Osteoblast (primary cell): ENCODE data around the gene BCAR3. TPM values are rescaled to one million over a fixed set of nuclear protein-coding genes. Genes with fewer than 3 reads are reported as not detected.

Source experiments
- DNase-seq: peaks from one replicate; pipeline ENCODE4 v3.0.0; 2011; ENCODE audit warnings: low spot score, mixed read lengths; ENCODE audit not compliant: insufficient read length; ENCODE audit errors: missing footprints
- H2AFZ ChIP-seq: 2 replicates; pipeline ENCODE4 v1.6.0; 2011; ENCODE audit warnings: mild to moderate bottlenecking, low read length
- H3K27ac ChIP-seq: 2 replicates; pipeline ENCODE4 v1.5.1; 2011; ENCODE audit warnings: mild to moderate bottlenecking, low read depth, low read length, moderate library complexity
- H3K27me3 ChIP-seq: 2 replicates; pipeline ENCODE4 v1.6.0; 2012; ENCODE audit warnings: mild to moderate bottlenecking, control low read depth, inconsistent platforms, low read length, moderate library complexity; ENCODE audit not compliant: insufficient read depth
- H3K36me3 ChIP-seq: 2 replicates; pipeline ENCODE4 v1.5.1; 2011; ENCODE audit warnings: mild to moderate bottlenecking, low read length, control low read depth, moderate library complexity; ENCODE audit not compliant: insufficient read depth
- H3K4me1 ChIP-seq: 2 replicates; pipeline ENCODE4 v1.5.1; 2011; ENCODE audit warnings: mild to moderate bottlenecking, low read length, control low read depth, moderate library complexity; ENCODE audit not compliant: insufficient read depth
- H3K4me2 ChIP-seq: 2 replicates; pipeline ENCODE4 v1.6.0; 2011; ENCODE audit warnings: mild to moderate bottlenecking, low read length; ENCODE audit not compliant: insufficient read depth
- H3K4me3 ChIP-seq: fragments of 200-600 bp; sonication (generic); 3 replicates; pipeline ENCODE4 v1.5.1; 2012; ENCODE audit warnings: mild to moderate bottlenecking, low read length, inconsistent platforms; ENCODE audit not compliant: insufficient read depth
- H3K79me2 ChIP-seq: 2 replicates; pipeline ENCODE4 v1.6.0; 2012; ENCODE audit warnings: mild to moderate bottlenecking, low read length, control low read depth, inconsistent platforms; ENCODE audit not compliant: insufficient read depth
- H3K9me3 ChIP-seq: 2 replicates; pipeline ENCODE4 v1.5.1; 2011; ENCODE audit warnings: low read depth, low read length, control low read depth
- H4K20me1 ChIP-seq: 2 replicates; pipeline ENCODE4 v1.6.0; 2012; ENCODE audit warnings: mild to moderate bottlenecking, low read length, control low read depth; ENCODE audit not compliant: insufficient read depth
- CTCF ChIP-seq: IDR thresholded peaks from 2 replicates; pipeline ENCODE4 v1.5.1; 2011; ENCODE audit warnings: mild to moderate bottlenecking, low read depth, low read length, moderate library complexity; ENCODE audit errors: extremely low read depth
- total RNA-seq: library from RNA; depleted of rRNA; stranded (reverse); fragments of >200 nt; gene quantifications from 2 replicates; pipeline ENCODE4 v1.2.3, GENCODE V29; 2012

Gene BCAR3
- total RNA-seq, 1 donor = 34.0 TPM

- Histone ChIP-seq H3K4me3 (no peak overlapping the region), H2AFZ (no peak overlapping the region), H4K20me1 (no peaks in the 10 kb centered on the region), H3K4me1 (peaks cover 3% of the 10 kb centered on the region), H3K27me3 (no peaks in the 10 kb centered on the region), H3K27ac (no peak overlapping the region), H3K4me2 (no peak overlapping the region), H3K79me2 (no peaks in the 10 kb centered on the region), H3K36me3 (no peaks in the 10 kb centered on the region), H3K9me3 (no peaks in the 10 kb centered on the region)
- DNase-seq = no peak
- no peak for TF ChIP-seq CTCF
Measured at GRCh38 chr1:93542398-93542797, 139.2 kb downstream of the BCAR3 start.

GRCh38 chr1:93541045-93541444 is 140.6 kb downstream of the BCAR3 start:
- TF ChIP-seq CTCF = no peak
- no peak for DNase-seq
- no peaks in the 10 kb centered on the region for H3K9me3 ChIP-seq

GRCh38 chr1:93537924-93538323 is 143.7 kb downstream of the BCAR3 start:
- peaks cover 6% of the 10 kb centered on the region for H3K4me1 ChIP-seq
- H3K27ac ChIP-seq = no peak overlapping the region
- H3K27me3 ChIP-seq = no peaks in the 10 kb centered on the region
- DNase-seq = no peak
- H4K20me1 ChIP-seq = no peaks in the 10 kb centered on the region
- no peak overlapping the region for H3K4me2 ChIP-seq
- no peaks in the 10 kb centered on the region for H3K36me3 ChIP-seq
- H2AFZ ChIP-seq = no peak overlapping the region
- H3K4me3 ChIP-seq = no peak overlapping the region
- no peaks in the 10 kb centered on the region for H3K79me2 ChIP-seq
- H3K9me3 ChIP-seq = no peaks in the 10 kb centered on the region
- TF ChIP-seq CTCF = no peak

More at GRCh38 chr1:93541045-93541444, 140.6 kb downstream of the BCAR3 start:
- no peak overlapping the region for H3K27ac ChIP-seq
- H3K4me2 ChIP-seq = no peak overlapping the region
- H3K27me3 ChIP-seq = no peaks in the 10 kb centered on the region
- no peaks in the 10 kb centered on the region for H3K79me2 ChIP-seq
- no peaks in the 10 kb centered on the region for H3K36me3 ChIP-seq
- H3K4me1 ChIP-seq = peaks cover 6% of the 10 kb centered on the region
- H3K4me3 ChIP-seq = no peak overlapping the region
- no peak overlapping the region for H2AFZ ChIP-seq
- no peaks in the 10 kb centered on the region for H4K20me1 ChIP-seq

- Histone ChIP-seq H3K27me3 (no peaks in the 10 kb centered on the region), H3K79me2 (no peaks in the 10 kb centered on the region), H3K4me2 (no peak overlapping the region), H3K4me3 (no peak overlapping the region), H3K4me1 (peaks cover 6% of the 10 kb centered on the region), H3K27ac (no peak overlapping the region), H4K20me1 (no peaks in the 10 kb centered on the region), H3K36me3 (no peaks in the 10 kb centered on the region), H3K9me3 (no peaks in the 10 kb centered on the region), H2AFZ (no peak overlapping the region)
- no peak for DNase-seq
- TF ChIP-seq CTCF = no peak
Measured at GRCh38 chr1:93537396-93537795, 144.2 kb downstream of the BCAR3 start.
